Activated T-cell treated with anti-CD3 and anti-CD28 coated beads, Interleukin-2, amount 50 U/mL, for 4 hours (primary cell): ENCODE results near the gene TRABD2A. TPM values are rescaled to one million over a fixed set of nuclear protein-coding genes. Genes with fewer than 3 reads are reported as not detected.
"Not testable (repeated sequence)": the region's sequence is repeated elsewhere in the genome, so short reads cannot be mapped to it uniquely, and the experiment has no call there.

ENCODE experiments used
- ATAC-seq, 2 donors: fragments of 200-7000 bp; cut with Tn5 transposase; one replicate each; pipeline ENCODE4 v1.10.0; 2021
- DNase-seq: peaks from one replicate; pipeline ENCODE4 v3.0.0-alpha.2; 2020
- H3K27me3 Mint-ChIP-seq: one replicate; pipeline ENCODE4 v1.8.0; 2021; ENCODE audit warnings: low read depth, mixed read lengths
- H3K36me3 Mint-ChIP-seq: one replicate; pipeline ENCODE4 v1.8.0; 2022; ENCODE audit warnings: mixed read lengths; ENCODE audit not compliant: insufficient read depth
- H3K4me1 Mint-ChIP-seq: one replicate; pipeline ENCODE4 v1.8.0; 2021; ENCODE audit warnings: low read depth, mixed read lengths
- H3K4me3 Mint-ChIP-seq: one replicate; pipeline ENCODE4 v1.8.0; 2021; ENCODE audit warnings: mild to moderate bottlenecking, moderate library complexity, mixed read lengths
- H3K9me3 Mint-ChIP-seq: one replicate; pipeline ENCODE4 v1.8.0; 2021; ENCODE audit warnings: mixed read lengths
- total RNA-seq, 3 donors: library from RNA; stranded (reverse); gene quantifications; one replicate each; pipeline ENCODE4 v1.2.1, GENCODE V29; 2021

TRABD2A gene
- total RNA-seq, 3 donors from 2014 or later = 21.2 to 29.4 (median 22.2) TPM

DNA sequence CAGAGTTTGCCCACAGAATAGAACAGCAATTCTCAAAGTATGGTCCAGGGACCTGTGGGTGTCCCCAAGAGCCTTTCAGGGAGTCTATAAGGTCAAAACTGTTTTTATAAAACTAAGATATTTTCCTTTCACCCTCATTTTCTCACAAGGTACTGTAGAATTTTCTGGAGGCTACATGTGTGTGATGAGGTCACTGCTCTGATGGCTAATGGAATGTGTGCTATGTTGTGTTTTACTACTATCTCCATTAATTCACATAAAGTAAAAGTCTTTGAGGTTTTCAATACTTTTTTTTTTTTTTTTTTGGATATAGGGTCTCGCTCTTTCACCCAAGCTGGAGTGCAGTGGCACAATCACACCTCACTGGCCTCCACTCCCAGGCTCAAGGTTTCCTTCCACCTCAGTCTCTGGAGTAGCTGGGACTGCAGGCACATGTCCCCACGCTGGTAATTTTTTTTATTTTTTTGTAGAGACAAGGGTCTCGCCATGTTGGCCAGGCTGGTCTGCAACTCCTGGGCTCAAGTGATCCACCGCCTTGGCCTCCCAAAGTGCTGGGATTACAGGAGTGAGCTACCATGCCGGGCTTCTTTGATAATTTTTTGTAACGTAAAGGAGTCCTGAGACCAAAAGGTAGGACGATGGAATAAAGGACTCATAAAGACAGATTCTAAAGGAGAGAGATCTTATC lies 1.8 kb downstream of the TRABD2A start:
- Mint-ChIP-seq H3K9me3 (no peaks in the 10 kb centered on the region), H3K4me3 (peak overlapping the region; percentile 89), H3K36me3 (peaks cover 11% of the 10 kb centered on the region), H3K4me1 (peaks cover 65% of the 10 kb centered on the region), H3K27me3 (no peaks in the 10 kb centered on the region)
- ATAC-seq (no peak), DNase-seq (no peak)

DNA sequence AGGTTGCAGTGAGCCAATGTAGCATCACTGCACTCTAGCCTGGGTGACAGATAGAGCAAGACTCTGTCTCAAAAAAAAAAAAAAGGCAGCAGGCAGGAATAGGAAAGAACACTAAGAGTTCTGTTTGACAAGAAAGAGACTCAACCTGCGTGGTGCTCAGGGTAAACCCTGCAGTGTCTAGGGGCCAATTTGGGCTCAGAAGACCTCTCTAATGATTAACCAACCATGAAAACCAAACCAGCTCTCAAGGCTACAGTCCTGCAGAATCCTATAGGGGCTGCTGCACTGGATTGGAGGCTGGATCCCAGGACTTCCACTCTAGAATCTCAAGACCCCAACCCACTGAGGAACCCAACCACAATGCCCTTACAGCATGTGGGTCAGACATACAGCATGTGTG lies 2.4 kb downstream of the TRABD2A start:
- Mint-ChIP-seq H3K4me3 (peak overlapping the region; percentile 89), H3K36me3 (peaks cover 11% of the 10 kb centered on the region), H3K4me1 (peaks cover 67% of the 10 kb centered on the region), H3K9me3 (no peaks in the 10 kb centered on the region), H3K27me3 (no peaks in the 10 kb centered on the region)
- ATAC-seq = no peak
- DNase-seq = no peak

DNA sequence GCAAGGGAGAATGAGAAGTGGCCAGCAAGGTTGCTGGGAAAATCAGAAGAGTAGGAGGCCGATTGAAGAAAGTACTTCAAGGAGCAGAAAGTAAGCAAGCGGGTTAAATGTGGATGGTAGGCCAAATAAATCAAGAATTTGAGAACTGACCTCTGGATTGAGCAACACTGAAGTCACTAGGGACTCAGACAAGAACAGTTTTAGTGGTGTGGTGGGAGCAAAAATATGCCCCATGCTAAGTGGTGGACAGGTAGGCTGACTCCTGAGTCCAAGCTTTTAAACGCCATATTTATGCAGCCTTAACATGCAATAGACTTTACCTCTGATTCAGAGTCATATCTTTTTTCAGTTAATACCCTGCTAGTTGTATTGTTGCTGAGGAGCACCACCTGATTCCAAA lies 4.5 kb downstream of the TRABD2A start:
- DNase-seq (no peak), ATAC-seq (no peak)
- Mint-ChIP-seq H3K9me3 (no peaks in the 10 kb centered on the region), H3K36me3 (peaks cover 11% of the 10 kb centered on the region), H3K27me3 (no peaks in the 10 kb centered on the region), H3K4me3 (peak overlapping the region; percentile 1), H3K4me1 (peaks cover 70% of the 10 kb centered on the region)

DNA sequence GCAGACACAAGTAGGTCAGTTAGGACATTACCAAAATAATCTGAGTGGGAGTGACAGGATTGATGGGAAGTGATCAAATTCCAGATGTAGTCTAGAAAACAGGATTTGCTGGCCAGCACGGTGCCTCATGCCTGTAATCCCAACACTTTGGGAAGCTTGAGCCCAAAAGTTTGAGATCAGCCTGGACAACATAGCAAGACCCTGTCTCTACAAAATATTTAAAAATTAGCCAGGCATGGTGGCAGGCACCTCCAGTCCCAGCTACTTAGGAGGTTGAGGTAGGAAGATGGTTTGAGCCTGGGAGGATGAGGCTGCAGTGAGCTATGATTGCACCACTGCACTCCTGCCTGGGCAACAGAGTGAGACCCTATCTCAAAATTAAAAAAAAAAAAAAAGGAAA lies 5.3 kb downstream of the TRABD2A start:
- H3K4me1 Mint-ChIP-seq = peaks cover 77% of the 10 kb centered on the region
- not testable (repeated sequence) for DNase-seq, ATAC-seq, H3K27me3 Mint-ChIP-seq, H3K9me3 Mint-ChIP-seq, H3K4me3 Mint-ChIP-seq
- peaks cover 11% of the 10 kb centered on the region for H3K36me3 Mint-ChIP-seq

DNA sequence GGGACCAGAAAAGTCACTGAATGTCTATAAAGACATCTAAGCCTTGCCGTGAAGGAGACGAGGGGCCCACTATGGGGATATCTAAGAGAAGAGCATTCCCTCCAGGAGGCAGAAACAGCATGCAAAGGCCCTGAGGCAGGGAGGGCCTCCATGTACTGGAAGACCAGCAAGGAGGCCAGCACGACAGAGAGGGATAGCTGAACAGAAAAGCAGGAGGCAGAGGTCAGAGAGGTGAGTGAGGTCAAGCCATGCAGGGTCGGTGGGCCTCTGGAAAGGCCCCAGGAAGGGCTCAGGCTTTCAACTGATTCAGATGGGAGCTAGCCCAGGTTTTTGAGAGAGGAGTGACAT lies 5.7 kb downstream of the TRABD2A start:
- Mint-ChIP-seq H3K4me3 (peak overlapping the region; percentile 27), H3K27me3 (no peaks in the 10 kb centered on the region), H3K36me3 (peaks cover 16% of the 10 kb centered on the region), H3K4me1 (peaks cover 80% of the 10 kb centered on the region), H3K9me3 (no peaks in the 10 kb centered on the region)
- DNase-seq (no peak), ATAC-seq (no peak)

DNA sequence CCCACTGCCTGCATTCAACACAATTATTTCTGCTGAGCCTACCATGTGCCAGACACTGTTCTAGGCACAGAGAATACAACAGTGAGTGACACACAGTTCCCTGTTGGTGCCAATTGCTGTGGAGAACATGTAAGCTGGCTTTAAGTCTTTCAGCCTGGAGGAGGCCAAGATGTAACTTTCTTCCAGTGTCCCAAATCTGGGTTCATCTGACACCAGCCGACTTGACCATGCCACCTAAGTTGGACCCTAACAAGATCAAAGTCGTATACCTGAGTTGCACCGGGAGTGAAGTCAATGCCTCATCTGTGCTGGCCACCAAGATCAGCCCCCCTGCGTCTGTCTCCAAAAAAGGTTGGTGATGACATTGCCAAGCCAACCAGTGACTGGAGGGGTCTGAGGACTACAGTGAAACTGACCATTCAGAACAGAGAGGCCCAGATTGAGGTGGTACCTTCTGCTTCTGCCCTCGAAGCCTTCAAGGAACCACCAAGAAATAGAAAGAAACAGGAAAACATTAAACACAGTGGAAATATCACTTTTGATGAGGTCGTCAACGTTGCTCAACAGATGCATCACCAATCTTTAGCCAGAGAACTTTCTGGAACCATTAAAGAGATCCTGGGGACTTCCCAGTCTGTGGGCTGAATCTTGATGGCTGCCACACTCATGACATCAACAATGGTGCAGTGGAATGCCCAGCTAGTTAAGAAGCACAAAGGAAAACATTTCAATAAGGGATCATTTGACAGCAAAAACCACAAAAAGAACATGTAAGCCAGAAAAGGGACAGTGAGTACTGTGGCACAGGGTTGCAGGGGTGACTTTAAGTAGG lies 6.3 kb downstream of the TRABD2A start:
- peak overlapping the region; percentile 27 for H3K4me3 Mint-ChIP-seq
- ATAC-seq (peak; percentile 24 to 27), DNase-seq (no peak)
- no peaks in the 10 kb centered on the region for H3K9me3 Mint-ChIP-seq
- no peaks in the 10 kb centered on the region for H3K27me3 Mint-ChIP-seq
- H3K36me3 Mint-ChIP-seq = peaks cover 19% of the 10 kb centered on the region
- H3K4me1 Mint-ChIP-seq = peaks cover 84% of the 10 kb centered on the region

DNA sequence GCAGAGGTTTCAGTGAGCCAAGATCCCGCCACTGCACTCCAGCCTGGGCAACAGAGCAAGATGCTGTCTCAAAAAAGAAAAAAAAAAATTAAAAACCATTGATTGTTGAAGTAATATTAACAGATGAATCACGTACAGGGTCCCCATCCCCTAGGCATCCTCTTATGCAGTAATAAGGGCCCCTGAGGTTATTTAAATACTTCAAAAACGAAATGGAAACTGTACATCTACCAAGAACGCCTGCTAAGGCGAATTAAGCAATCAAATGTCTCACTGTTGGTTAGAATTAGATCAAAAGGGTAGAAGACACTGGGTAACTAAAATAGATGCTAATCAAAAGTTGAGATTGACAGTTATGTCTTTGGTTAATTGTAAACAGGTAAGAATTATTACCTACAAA lies 7.5 kb downstream of the TRABD2A start:
- no peaks in the 10 kb centered on the region for H3K27me3 Mint-ChIP-seq
- peaks cover 85% of the 10 kb centered on the region for H3K4me1 Mint-ChIP-seq
- DNase-seq = no peak
- peak; percentile 67 to 71 for ATAC-seq
- H3K4me3 Mint-ChIP-seq = peak overlapping the region; percentile 27
- no peaks in the 10 kb centered on the region for H3K9me3 Mint-ChIP-seq
- peaks cover 19% of the 10 kb centered on the region for H3K36me3 Mint-ChIP-seq

DNA sequence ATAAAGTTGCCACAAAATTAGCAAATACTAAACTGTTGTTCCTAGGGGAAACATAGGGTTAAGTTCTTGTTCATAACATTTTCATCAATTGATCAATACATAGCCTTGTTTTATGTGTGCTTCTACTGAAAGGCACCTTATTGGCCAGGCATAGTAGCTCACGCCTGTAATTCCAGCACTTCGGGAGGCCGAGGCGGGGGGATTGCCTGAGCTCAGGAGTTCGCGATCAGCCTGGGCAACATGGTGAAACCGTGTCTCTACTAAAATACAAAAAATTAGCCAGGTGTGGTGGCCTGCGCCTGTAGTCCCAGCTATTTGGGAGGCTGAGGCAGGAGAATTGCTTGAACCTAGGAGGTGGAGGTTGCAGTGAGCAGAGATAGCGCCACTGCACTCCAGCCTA lies 8.2 kb downstream of the TRABD2A start:
- not testable (repeated sequence) for H3K27me3 Mint-ChIP-seq, H3K9me3 Mint-ChIP-seq, H3K4me3 Mint-ChIP-seq, ATAC-seq, DNase-seq
- H3K4me1 Mint-ChIP-seq = peaks cover 80% of the 10 kb centered on the region
- peaks cover 21% of the 10 kb centered on the region for H3K36me3 Mint-ChIP-seq

DNA sequence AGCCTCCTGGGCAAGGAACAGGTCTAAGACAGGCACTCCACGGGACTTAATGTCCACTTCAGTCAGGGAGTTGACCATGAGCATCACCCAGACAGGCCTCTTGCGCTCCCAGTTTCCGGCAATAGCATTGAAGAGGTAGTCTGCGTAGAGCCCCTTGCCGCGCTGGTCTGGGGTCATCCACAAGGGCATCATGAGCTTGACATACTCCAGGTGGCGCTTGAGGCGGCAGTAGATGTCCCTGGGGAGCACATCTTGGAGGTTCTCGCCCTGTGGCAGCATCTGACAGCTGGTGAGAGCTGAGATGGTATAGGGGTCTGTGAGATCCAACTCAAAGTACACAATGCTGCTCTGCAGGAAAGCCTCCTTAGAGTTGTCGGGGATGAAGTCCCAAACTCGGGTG lies 10.6 kb downstream of the TRABD2A start:
- Mint-ChIP-seq H3K36me3 (peaks cover 18% of the 10 kb centered on the region), H3K9me3 (no peaks in the 10 kb centered on the region), H3K4me3 (no peak overlapping the region), H3K27me3 (no peaks in the 10 kb centered on the region), H3K4me1 (peaks cover 76% of the 10 kb centered on the region)
- no peak for DNase-seq
- ATAC-seq = no peak

DNA sequence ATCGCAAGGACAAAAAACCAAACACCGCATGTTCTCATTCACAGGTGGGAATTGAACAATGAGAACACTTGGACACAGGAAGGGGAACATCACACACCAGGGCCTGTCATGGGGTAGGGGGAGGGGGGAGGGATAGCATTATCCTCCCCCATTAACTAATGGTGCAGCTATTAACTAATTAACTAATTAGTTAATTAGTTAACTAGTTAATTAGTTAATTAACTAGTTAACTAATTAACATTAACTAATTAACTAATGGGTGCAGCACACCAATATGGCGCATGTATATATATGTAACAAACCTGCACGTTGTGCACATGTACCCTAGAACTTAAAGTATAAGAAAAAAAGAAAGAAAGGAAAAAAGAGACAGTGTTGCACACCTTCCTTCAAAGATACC lies 12.6 kb downstream of the TRABD2A start:
- H3K4me1 Mint-ChIP-seq = peaks cover 74% of the 10 kb centered on the region

DNA sequence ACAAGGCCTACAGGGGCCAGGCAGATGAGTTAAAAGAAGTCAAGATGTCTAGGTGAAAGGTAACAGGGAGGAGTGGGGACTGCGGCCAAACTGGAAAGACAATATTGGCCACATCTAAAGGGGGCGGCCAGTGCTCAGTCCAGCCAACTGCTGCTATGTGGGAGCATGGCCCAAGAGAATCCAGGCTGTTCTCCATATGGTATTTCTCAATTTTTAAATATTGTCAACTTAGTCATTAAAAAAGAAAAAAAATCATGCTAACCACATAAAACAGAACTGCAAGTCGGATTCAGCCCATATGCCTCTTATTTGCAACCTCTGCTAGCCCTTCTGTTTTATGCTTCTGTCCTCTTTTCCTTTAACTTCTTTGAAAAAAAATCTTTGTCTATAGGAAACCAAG lies 14.8 kb downstream of the TRABD2A start:
- H3K9me3 Mint-ChIP-seq = no peaks in the 10 kb centered on the region
- H3K27me3 Mint-ChIP-seq = no peaks in the 10 kb centered on the region
- DNase-seq = no peak
- no peak overlapping the region for H3K4me3 Mint-ChIP-seq
- peaks cover 79% of the 10 kb centered on the region for H3K4me1 Mint-ChIP-seq
- ATAC-seq = no peak
- peaks cover 11% of the 10 kb centered on the region for H3K36me3 Mint-ChIP-seq

More for the DNA sequence above, 12.6 kb downstream of the TRABD2A start:
- not testable (repeated sequence) for DNase-seq, H3K4me3 Mint-ChIP-seq, ATAC-seq, H3K9me3 Mint-ChIP-seq, H3K27me3 Mint-ChIP-seq
- H3K36me3 Mint-ChIP-seq = peaks cover 11% of the 10 kb centered on the region

DNA sequence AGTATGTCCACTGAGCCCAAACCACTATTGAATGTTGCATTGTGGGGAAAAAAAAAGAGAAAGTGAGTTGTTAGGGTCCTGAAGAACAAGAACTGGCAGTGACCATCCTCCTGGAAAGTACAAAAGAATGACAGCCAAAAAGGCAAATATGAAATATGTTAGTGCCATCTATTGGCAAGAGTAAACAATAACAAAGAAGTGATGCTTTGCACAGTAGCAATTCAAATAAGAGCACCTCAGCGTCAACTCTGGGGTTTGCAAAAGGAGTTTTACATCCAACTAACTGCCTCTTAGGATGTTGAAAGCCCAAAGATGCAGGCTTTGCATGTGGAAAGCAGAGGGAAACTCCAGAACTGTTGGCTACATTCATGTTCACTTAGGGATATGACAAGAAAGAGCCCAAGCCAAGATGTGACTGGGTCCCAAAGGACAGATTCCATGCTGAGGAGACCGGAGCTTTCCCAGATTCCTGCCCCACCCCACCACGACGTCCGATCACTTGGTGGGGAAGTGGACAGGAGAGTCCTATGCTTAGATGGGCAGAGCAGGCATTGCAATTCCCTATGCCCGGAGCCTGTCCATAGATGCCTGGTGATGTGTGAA lies 15.6 kb downstream of the TRABD2A start:
- H3K9me3 Mint-ChIP-seq = no peaks in the 10 kb centered on the region
- peaks cover 7% of the 10 kb centered on the region for H3K36me3 Mint-ChIP-seq
- peak overlapping the region; percentile 0 for H3K4me3 Mint-ChIP-seq
- ATAC-seq (peak; percentile 51 to 56), DNase-seq (no peak)
- no peaks in the 10 kb centered on the region for H3K27me3 Mint-ChIP-seq
- H3K4me1 Mint-ChIP-seq = peaks cover 78% of the 10 kb centered on the region

DNA sequence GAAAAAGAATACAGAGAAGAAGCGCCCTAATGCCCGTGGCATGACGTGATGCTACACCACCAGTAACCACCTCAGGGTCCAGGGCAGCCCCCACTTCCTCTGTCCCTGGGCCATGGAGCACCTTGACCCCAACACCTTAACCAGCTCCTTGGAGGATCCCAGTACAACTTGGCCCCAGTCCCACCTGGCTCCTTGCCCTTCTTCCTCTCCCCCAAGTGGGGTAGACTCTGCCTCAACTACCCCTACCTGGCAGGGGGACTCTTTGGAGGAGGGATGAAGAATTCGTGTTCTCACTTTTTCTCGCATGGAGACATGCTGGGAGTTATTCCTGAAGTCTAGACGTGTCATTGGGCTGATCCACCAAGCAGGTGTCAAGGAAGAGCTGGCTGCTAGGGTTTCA lies 18.9 kb downstream of the TRABD2A start:
- no peaks in the 10 kb centered on the region for H3K36me3 Mint-ChIP-seq

DNA sequence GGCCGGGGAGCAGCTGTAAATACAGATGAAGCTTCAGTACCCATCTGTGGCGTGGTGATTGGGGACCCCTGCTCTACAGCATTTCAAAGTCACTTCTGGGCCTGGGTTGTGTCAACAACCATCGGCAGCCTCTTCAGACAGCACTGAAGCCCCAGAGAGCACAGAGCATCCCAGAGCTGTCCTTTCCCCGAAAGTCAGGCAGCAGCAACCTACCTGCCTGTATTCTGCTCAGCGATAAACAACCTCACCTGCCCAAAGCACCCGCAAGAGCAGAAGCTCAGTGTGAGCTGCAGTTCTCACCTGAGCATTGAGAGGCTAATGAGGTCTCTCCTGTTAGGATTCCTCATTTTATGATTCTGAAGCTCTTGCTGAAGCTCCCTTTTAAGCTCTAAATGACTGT lies 19.3 kb downstream of the TRABD2A start:
- Mint-ChIP-seq H3K9me3 (peaks cover 3% of the 10 kb centered on the region), H3K27me3 (no peaks in the 10 kb centered on the region), H3K36me3 (peaks cover 3% of the 10 kb centered on the region), H3K4me3 (no peak overlapping the region), H3K4me1 (peaks cover 90% of the 10 kb centered on the region)
- no peak for ATAC-seq
- no peak for DNase-seq

More for the DNA sequence above, 18.9 kb downstream of the TRABD2A start:
- Mint-ChIP-seq H3K27me3 (no peaks in the 10 kb centered on the region), H3K9me3 (no peaks in the 10 kb centered on the region), H3K4me3 (no peak overlapping the region), H3K4me1 (peaks cover 90% of the 10 kb centered on the region)
- DNase-seq (no peak), ATAC-seq (no peak)
